ENCODE measurements around the gene GMPR.

Gene GMPR

DNA sequence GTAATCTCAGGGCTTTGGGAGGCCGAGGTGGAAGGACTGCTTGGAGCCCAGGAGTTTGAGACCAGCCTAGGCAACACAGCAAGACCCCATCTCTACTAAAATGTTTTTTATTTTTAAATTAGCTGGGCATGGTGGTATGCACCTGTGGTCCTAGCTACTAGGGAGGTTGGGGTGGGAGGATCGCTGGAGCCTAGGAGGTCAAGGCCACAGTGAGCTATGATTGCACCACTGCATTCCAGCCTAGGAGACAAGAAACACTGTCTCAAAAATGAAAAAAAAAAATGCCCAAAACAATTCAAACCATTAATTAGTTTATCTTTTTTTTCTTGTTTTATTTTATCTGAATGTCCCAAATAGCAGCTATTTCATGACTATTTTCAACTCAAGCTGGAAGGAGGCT, 85.8 kb downstream of the GMPR start:
- no peak overlapping the region for H3K4me3 ChIP-seq (ENCODE audit: low read depth, low read length)
- TF ChIP-seq, protein P1, sequence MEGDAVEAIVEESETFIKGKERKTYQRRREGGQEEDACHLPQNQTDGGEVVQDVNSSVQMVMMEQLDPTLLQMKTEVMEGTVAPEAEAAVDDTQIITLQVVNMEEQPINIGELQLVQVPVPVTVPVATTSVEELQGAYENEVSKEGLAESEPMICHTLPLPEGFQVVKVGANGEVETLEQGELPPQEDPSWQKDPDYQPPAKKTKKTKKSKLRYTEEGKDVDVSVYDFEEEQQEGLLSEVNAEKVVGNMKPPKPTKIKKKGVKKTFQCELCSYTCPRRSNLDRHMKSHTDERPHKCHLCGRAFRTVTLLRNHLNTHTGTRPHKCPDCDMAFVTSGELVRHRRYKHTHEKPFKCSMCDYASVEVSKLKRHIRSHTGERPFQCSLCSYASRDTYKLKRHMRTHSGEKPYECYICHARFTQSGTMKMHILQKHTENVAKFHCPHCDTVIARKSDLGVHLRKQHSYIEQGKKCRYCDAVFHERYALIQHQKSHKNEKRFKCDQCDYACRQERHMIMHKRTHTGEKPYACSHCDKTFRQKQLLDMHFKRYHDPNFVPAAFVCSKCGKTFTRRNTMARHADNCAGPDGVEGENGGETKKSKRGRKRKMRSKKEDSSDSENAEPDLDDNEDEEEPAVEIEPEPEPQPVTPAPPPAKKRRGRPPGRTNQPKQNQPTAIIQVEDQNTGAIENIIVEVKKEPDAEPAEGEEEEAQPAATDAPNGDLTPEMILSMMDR (IDR thresholded peaks at IDR 0.05; ENCODE audit: borderline replicate concordance, insufficient read depth, low read depth, low read length), result no peak

DNA sequence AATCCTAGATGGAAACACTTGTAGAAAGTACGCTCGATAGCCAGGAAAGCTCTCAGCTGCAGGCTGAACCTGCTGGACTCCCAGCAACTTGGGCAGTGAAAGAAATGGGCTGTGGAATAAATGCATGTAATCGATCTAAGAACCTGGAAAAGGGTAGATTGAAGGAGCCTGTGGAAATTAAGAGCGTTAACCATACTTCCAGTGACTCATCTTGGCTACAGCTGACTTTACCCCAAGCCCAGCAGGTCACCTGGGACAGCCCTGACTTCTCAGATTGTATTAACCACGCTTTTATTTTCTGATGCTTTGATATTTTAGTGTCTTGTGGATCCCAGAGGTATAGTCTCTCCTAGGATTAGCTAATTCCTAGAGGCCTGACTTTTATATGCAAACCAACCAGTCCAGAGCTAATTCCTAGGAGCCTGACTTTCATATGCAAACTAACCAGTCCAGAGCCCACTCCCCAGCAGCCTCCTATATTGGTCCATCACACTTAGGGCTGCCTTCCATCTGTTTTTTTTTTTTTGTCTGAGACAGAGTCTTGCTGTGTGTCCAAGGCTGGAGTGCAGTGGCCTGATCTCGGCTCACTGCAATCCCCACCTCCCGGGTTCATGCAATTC, 86.3 kb downstream of the GMPR start:
- TF ChIP-seq, protein P1 (IDR thresholded peaks at IDR 0.05; ENCODE audit: borderline replicate concordance, insufficient read depth, low read depth, low read length), result no peak
- H3K4me3 ChIP-seq (ENCODE audit: low read depth, low read length), result no peak overlapping the region

DNA sequence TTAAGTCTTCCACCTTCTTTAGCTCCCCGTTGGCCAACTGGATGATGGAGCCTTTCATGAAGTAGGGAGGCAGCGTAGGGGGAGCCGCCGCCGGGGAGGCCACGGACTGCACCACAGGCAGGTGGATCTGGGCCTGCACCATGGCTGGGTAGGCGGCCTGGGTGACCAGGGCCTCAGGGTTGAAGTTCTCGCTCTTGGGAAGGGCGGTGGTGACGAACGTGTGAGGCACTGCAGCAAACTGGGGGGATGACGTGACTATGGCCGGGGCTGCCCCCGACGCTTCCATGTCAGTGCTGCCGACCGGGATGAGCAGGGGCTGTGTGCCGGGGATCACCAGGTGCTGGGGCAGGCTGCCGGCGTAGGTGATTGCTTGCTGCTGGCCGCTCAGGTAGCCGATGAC, 88.1 kb downstream of the GMPR start:
- H3K4me3 ChIP-seq (ENCODE audit: low read depth, low read length), result no peak overlapping the region
- TF ChIP-seq, protein P1 (IDR thresholded peaks at IDR 0.05; ENCODE audit: borderline replicate concordance, insufficient read depth, low read depth, low read length), result no peak

DNA sequence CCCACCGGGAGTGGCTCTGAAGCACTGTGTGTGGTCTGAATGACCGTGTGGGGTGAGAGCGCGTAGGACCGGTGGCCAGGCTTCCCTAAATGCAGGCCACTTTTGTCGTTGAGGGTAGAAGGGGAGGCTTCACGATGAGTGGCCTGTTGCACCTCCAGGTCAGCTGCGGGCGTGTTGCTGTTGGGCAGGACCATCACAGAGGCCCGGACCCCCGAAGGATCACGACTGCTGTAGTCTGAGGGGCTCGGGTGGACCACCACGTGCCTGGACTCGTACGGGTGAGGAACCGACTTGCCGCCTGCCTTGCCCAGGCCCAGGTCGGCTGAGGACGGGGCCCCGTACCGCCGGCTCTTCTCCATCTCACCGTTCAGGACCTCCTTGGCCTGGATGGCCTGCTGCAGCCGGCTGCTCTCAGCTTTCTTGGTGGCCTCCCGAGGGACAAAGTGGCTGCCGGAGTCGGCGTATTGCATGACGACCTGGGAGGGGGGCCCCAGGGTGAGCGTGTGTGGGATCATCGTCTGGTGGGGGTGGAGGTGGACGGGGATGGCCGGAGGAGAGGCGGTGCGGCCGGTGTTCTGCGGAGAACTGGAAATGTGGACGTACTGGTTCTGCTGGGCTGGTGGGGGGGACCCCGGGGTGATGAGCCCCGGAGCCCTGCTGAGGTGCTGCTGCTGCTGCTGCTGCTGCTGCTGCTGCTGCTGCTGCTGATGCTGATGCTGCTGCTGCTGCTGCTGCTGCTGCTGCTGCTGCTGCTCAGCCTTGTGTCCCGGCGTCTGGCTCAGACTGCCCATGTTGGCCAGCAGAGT, 88.8 kb downstream of the GMPR start:
- TF ChIP-seq, protein P1 (IDR thresholded peaks at IDR 0.05; ENCODE audit: borderline replicate concordance, insufficient read depth, low read depth, low read length), result no peak
- H3K4me3 ChIP-seq (ENCODE audit: low read depth, low read length), result no peak overlapping the region

DNA sequence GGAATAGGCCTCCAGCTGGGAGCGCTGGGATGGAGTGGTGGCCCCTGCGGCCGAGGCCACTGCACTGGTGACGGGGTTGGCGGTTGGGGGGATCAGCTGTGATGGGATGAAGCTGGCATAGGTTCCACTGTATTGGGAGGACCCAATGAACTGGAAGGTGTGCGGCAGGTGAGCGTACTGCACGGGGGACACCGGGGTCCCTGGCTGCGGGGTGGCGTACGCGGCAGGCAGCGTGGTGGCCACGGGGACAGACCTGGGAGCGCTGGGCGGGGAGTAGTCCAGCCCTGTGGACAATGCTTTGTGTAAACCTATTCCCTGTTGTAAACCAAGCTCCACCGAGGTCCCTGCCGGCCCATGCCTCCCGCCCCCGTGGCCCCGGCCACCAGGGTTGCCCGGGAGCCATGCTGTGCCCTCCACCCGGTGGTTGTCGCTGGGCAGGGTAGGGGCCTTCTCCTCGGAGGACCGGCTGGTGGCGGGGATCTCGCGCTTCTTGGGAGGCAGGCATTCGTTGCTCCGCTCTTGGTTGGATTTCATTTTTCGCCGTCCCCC, 89.5 kb downstream of the GMPR start:
- TF ChIP-seq, protein P1 (IDR thresholded peaks at IDR 0.05; ENCODE audit: borderline replicate concordance, insufficient read depth, low read depth, low read length), result no peak
- H3K4me3 ChIP-seq (ENCODE audit: low read depth, low read length), result no peak overlapping the region

DNA sequence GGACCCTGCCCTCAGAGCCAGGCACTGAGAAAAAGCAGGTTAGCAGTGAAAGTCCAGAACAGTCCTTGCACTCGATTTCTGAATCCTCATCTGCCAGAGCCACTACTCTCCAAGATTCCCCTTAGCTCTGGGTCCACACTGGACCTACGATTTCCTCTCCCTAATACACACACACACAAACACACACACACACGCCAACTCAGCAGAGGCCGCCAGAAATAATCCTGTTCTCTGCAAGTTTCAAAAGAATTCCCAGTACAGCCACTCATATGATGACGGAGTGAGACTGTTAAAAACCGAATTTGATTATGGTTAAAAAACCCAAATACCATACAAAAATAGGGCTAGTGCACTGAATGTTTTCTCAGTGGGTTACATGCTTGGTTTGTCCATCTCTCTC, 90.8 kb downstream of the GMPR start:
- H3K4me3 ChIP-seq (ENCODE audit: low read depth, low read length), result no peak overlapping the region
- TF ChIP-seq, protein P1 (IDR thresholded peaks at IDR 0.05; ENCODE audit: borderline replicate concordance, insufficient read depth, low read depth, low read length), result no peak

Data from GM12875 (cell line).